HepG2 (cell line): ENCODE data around the gene UNCX. TPM values are rescaled to one million over a fixed set of nuclear protein-coding genes. Genes with fewer than 3 reads are reported as not detected.

Source experiments
- ATAC-seq: fragments of 200-7000 bp; cut with Tn5 transposase; 3 replicates; pipeline ENCODE4 v1.9.1; 2020; ENCODE audit warnings: mild to moderate bottlenecking, moderate library complexity
- BruUV-seq: library from RNA; stranded (reverse); fragments of 400-500 nt; replicated peaks from 2 replicates; lab custom pipeline; 2021; lab: Mats Ljungman, UMichigan
- CTCF ChIA-PET: fragments of 300-600 bp; formaldehyde crosslinking; extraction: SDS; loops from one replicate; lab custom pipeline; 2021; ENCODE audit warnings: low total read pairs, inconsistent platforms, low intra/inter-chr PET ratio; lab: Yijun Ruan, JAX
- POLR2A ChIA-PET: fragments of 350-600 bp; sonication (Branson Sonifier 250); formaldehyde crosslinking; loops from one replicate; lab custom pipeline; 2020; ENCODE audit warnings: antibody characterized with exemption, inconsistent platforms; lab: Yijun Ruan, JAX
- DNase-seq: peaks from one replicate; pipeline ENCODE4 v3.0.0-alpha.2; 2015; ENCODE audit warnings: low spot score
- FAIRE-seq: peaks from 3 replicates; lab custom pipeline; 2011; peaks lifted over from hg19 to GRCh38; lab: Jason Lieb, UNC
- H2AFZ ChIP-seq: one replicate; pipeline ENCODE4 v1.6.1; 2011; ENCODE audit warnings: low read length, inconsistent platforms
- H3K27ac ChIP-seq: fragments of 300-600 bp; 3 replicates; pipeline ENCODE4 v1.8.0; 2011; ENCODE audit warnings: mixed run types, mild to moderate bottlenecking, mixed read lengths, low read length, inconsistent platforms; ENCODE audit not compliant: insufficient read depth; ENCODE audit errors: extremely low read length
- H3K27me3 ChIP-seq, 2 experiments: fragments of 200-600 bp in 1 of 2; 2 replicates in 1 of 2; 3 replicates in 1 of 2; pipeline versions ENCODE4 v1.6.0 to v1.8.0; 2011; ENCODE audit warnings: low read length in 2 of 2, mild to moderate bottlenecking in 2 of 2, moderate library complexity in 2 of 2, inconsistent platforms in 1 of 2; ENCODE audit not compliant: insufficient read depth in 2 of 2, control insufficient read depth in 1 of 2
- H3K36me3 ChIP-seq, 2 experiments: fragments of 200-600 bp in 1 of 2; replicated peaks in 1 of 2; 2 replicates in 1 of 2; 3 replicates in 1 of 2; pipeline versions ENCODE4 v1.5.1 to v1.8.0; 2011; ENCODE audit warnings: low read length in 2 of 2, inconsistent platforms in 1 of 2; ENCODE audit not compliant: insufficient read depth in 2 of 2, control insufficient read depth in 1 of 2
- H3K4me1 ChIP-seq: 2 replicates; pipeline ENCODE4 v1.5.1; 2012; ENCODE audit warnings: low read length, inconsistent platforms; ENCODE audit not compliant: insufficient read depth
- H3K4me2 ChIP-seq: 2 replicates; pipeline ENCODE4 v1.6.0; 2011; ENCODE audit warnings: low read depth, low read length, inconsistent platforms
- H3K4me3 ChIP-seq, 3 experiments: fragments of 200-600 bp in 1 of 3; sonication (generic), shearing (Covaris generic) in 1 of 3; replicated peaks in 1 of 3; 2 replicates each; pipeline ENCODE4 v1.5.1; 2011 to 2016; ENCODE audit warnings: low read length in 3 of 3, inconsistent platforms in 2 of 3, low read depth in 2 of 3, mild to moderate bottlenecking in 2 of 3, control low read depth in 1 of 3, mixed read lengths in 1 of 3; ENCODE audit not compliant: insufficient read depth in 1 of 3
- H3K79me2 ChIP-seq: one replicate; pipeline ENCODE4 v1.6.1; 2011; ENCODE audit warnings: low read length, inconsistent platforms; ENCODE audit not compliant: insufficient read depth
- H3K9ac ChIP-seq: 2 replicates; pipeline ENCODE4 v1.6.0; 2011; ENCODE audit warnings: mild to moderate bottlenecking, low read depth, low read length, inconsistent platforms; ENCODE audit not compliant: insufficient read depth
- H3K9me3 ChIP-seq: 2 replicates; pipeline ENCODE4 v1.5.1; 2012; ENCODE audit warnings: mild to moderate bottlenecking, low read length
- H4K20me1 ChIP-seq: 2 replicates; pipeline ENCODE4 v1.6.0; 2011; ENCODE audit warnings: inconsistent platforms, mild to moderate bottlenecking, low read length, moderate library complexity; ENCODE audit not compliant: insufficient read depth
- EHMT2 ChIP-seq: fragments of 200-600 bp; sonication (generic); IDR thresholded peaks from 2 replicates; pipeline ENCODE4 v1.7.0; 2017; ENCODE audit warnings: antibody characterized with exemption, low read depth, low read length, borderline replicate concordance
- GABPB1 ChIP-seq: IDR thresholded peaks from 2 replicates; pipeline ENCODE4 v1.6.1; 2016; ENCODE audit warnings: mild to moderate bottlenecking, missing genetic modification reagents, moderate library complexity, missing compliant biosample characterization
- GZF1 ChIP-seq: sonication (generic); formaldehyde crosslinking; IDR thresholded peaks from 2 replicates; pipeline ENCODE4 v1.5.1; 2020; ENCODE audit warnings: mild to moderate bottlenecking, missing genetic modification reagents
- HINFP ChIP-seq: sonication (generic); formaldehyde crosslinking; IDR thresholded peaks from 2 replicates; pipeline ENCODE4 v1.4.0; 2020; ENCODE audit warnings: low read depth, mild to moderate bottlenecking, missing genetic modification reagents
- POLR2A ChIP-seq, 2 experiments: IDR thresholded peaks; 2 replicates each; pipeline ENCODE4 v1.6.1; 2011; ENCODE audit warnings: low read depth in 2 of 2, low read length in 2 of 2, mild to moderate bottlenecking in 1 of 2, moderate library complexity in 1 of 2; ENCODE audit not compliant: insufficient read depth in 1 of 2
- PRMT3 ChIP-seq: sonication (generic); formaldehyde crosslinking; IDR thresholded peaks from 2 replicates; pipeline ENCODE4 v1.8.1; 2022; ENCODE audit warnings: low read depth, mild to moderate bottlenecking, moderate library complexity, missing genetic modification reagents, borderline replicate concordance
- ZNF121 ChIP-seq: sonication (generic); formaldehyde crosslinking; IDR thresholded peaks from 2 replicates; pipeline ENCODE4 v1.5.0; 2020; ENCODE audit warnings: mild to moderate bottlenecking, missing genetic modification reagents
- WGBS: methylation state at CpG from one replicate; pipeline ENCODE4 v1.1.6; 2017; ENCODE audit warnings: low lambda C conversion rate; 5-methylcytosine and 5-hydroxymethylcytosine counted together
- in situ Hi-C: cut with HindIII; loops from 2 replicates; pipeline ENCODE4 v1.10.0; 2017; ENCODE audit warnings: low pct_unique_long_range_greater_than_20kb; ENCODE audit not compliant: extremely low pct_ligation_motif_present
- intact Hi-C: fragments of 100-400 bp; cut with micrococcal nuclease; formaldehyde crosslinking; loops from one replicate; pipeline ENCODE4 v1.10.0; 2022; ENCODE audit not compliant: unreplicated experiment
- polyA plus RNA-seq, 8 experiments: library from polyadenylated mRNA; depleted of rRNA in 3 of 8; stranded (reverse) in 7 of 8; unstranded in 1 of 8; fragments of >200 nt; fragmentation: Illumina TruSeq in 4 of 8; extraction: Trizol in 4 of 8; gene quantifications; 2 replicates each; pipeline versions ENCODE4 v1.2.1 to v1.2.3, GENCODE V29; 2011 to 2016; ENCODE audit warnings: low read depth in 4 of 8, missing spikeins in 1 of 8, mixed read lengths in 1 of 8; ENCODE audit not compliant: insufficient read depth in 1 of 8
- total RNA-seq, 5 experiments: library from RNA; depleted of rRNA; stranded (reverse); fragments of >200 nt; fragmentation: Illumina TruSeq; extraction: Trizol; gene quantifications; 2 replicates each; pipeline ENCODE4 v1.2.3, GENCODE V29; 2016; ENCODE audit warnings: low read depth in 1 of 5
- TF ChIP-seq, protein P1 (sequence below): sonication (generic); formaldehyde crosslinking; IDR thresholded peaks from 2 replicates; pipeline ENCODE4 v1.4.0; 2020; ENCODE audit warnings: missing genetic modification reagents, mild to moderate bottlenecking, borderline replicate concordance
- TF ChIP-seq, protein P2 (sequence below): sonication (generic); formaldehyde crosslinking; IDR thresholded peaks from 2 replicates; pipeline ENCODE4 v1.4.0; 2020; ENCODE audit warnings: mild to moderate bottlenecking, low read depth, missing genetic modification reagents

UNCX gene
- total and polyA plus RNA-seq, 2 of the 13 experiments (the other 11 are each of a cell fraction or from before 2014, with no cell fraction given), result not detected

GRCh38 chr7:1281068-1281467 is 48.4 kb downstream of the UNCX start:
- Histone ChIP-seq H3K79me2 (no peaks in the 10 kb centered on the region), H3K27ac (no peak overlapping the region), H3K9ac (no peak overlapping the region), H3K27me3 (peaks cover 9 to 32% of the 10 kb centered on the region in 2 experiments; a peak in 4 of 5 replicates), H2AFZ (no peak overlapping the region), H3K4me3 (no peak overlapping the region), H3K4me2 (no peak overlapping the region), H3K36me3 (no peaks in the 10 kb centered on the region), H3K9me3 (no peaks in the 10 kb centered on the region), H4K20me1 (no peaks in the 10 kb centered on the region), H3K4me1 (no peaks in the 10 kb centered on the region)
- ChIA-PET POLR2A (no interaction called here), CTCF (no interaction called here)
- in situ Hi-C loops, result no loop called here
- BruUV-seq, result no TSS peak
- 2% methylated on average over 13 of the region's 13 CpGs for WGBS
- FAIRE-seq (no peak), DNase-seq (no peak), ATAC-seq (no peak)
- no peak for TF ChIP-seq GABPB1
- no peak for TF ChIP-seq EHMT2
- no peak for TF ChIP-seq HINFP
- TF ChIP-seq PRMT3 (CRISPR knock-in tag), result no peak
- TF ChIP-seq, protein P1, sequence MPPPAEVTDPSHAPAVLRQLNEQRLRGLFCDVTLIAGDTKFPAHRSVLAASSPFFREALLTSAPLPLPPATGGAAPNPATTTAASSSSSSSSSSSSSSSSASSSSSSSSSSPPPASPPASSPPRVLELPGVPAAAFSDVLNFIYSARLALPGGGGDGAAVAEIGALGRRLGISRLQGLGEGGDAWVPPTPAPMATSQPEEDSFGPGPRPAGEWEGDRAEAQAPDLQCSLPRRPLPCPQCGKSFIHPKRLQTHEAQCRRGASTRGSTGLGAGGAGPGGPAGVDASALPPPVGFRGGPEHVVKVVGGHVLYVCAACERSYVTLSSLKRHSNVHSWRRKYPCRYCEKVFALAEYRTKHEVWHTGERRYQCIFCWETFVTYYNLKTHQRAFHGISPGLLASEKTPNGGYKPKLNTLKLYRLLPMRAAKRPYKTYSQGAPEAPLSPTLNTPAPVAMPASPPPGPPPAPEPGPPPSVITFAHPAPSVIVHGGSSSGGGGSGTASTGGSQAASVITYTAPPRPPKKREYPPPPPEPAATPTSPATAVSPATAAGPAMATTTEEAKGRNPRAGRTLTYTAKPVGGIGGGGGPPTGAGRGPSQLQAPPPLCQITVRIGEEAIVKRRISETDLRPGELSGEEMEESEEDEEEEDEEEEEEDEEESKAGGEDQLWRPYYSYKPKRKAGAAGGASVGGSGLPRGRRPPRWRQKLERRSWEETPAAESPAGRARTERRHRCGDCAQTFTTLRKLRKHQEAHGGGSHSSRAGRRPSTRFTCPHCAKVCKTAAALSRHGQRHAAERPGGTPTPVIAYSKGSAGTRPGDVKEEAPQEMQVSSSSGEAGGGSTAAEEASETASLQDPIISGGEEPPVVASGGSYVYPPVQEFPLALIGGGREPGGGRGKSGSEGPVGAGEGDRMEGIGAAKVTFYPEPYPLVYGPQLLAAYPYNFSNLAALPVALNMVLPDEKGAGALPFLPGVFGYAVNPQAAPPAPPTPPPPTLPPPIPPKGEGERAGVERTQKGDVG (CRISPR knock-in tag), result no peak
- TF ChIP-seq ZNF121, result no peak
- TF ChIP-seq, protein P2, sequence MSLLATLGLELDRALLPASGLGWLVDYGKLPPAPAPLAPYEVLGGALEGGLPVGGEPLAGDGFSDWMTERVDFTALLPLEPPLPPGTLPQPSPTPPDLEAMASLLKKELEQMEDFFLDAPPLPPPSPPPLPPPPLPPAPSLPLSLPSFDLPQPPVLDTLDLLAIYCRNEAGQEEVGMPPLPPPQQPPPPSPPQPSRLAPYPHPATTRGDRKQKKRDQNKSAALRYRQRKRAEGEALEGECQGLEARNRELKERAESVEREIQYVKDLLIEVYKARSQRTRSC (CRISPR knock-in tag), result no peak
- TF ChIP-seq GZF1 (CRISPR knock-in tag), result no peak
- no peak for TF ChIP-seq POLR2A (IDR thresholded peaks at IDR 0.05; ENCODE audit: insufficient read depth in 1 of 2, low read depth in 2 of 2, low read length in 2 of 2)
- intact Hi-C loops, result no loop called here
